A673 (cell line): ENCODE data around the gene SMC4.

Source experiments
- CTCF ChIP-seq: fragments of 300-800, 200-600 bp; sonication (generic); conservative IDR thresholded peaks from 2 replicates; pipeline ENCODE4 v1.5.1; 2017; ENCODE audit warnings: low read depth, mild to moderate bottlenecking, antibody characterized with exemption, low read length, moderate library complexity, mixed read lengths
- EZH2 ChIP-seq: fragments of 200-600 bp; sonication (generic); IDR thresholded peaks from 2 replicates; pipeline ENCODE4 v1.6.1; 2017; ENCODE audit warnings: borderline replicate concordance, low read depth, mild to moderate bottlenecking, mixed read lengths, antibody characterized with exemption, low read length; ENCODE audit not compliant: poor library complexity, severe bottlenecking

DNA sequence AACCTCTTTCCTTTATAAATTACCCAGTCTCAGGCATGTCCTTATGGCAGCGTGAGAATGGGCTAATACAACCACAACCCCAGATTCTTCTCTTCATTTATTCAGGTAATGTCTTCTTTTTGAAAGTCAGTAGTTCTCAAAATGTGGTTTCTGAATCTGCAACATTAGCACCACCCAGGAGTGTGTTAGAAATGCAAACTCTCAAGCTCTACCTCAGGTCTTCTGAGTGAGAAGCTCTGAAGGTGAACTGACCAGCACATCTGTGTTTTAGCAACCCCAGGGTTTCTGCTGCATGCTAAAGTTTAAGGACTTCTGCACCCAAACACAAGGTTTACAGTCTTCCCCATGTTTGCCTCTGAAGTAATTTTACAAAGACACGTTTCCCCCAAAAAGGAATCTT is 72.4 kb downstream of the SMC4 start:
- no peak for TF ChIP-seq CTCF
- TF ChIP-seq EZH2, result no peak
